Hair follicle dermal papilla cell (primary cell): ENCODE measurements around the gene APOM. TPM values are rescaled to one million over a fixed set of nuclear protein-coding genes. Genes with fewer than 3 reads are reported as not detected.
A peak's percentile ranks its signal among the peaks of the same experiment; 100 is the strongest.

Experiments used
- small RNA-seq: library from RNA; depleted of rRNA; stranded (forward); fragments of <200 nt; gene quantifications from one replicate; pipeline ENCODE3, GENCODE V24; 2012
- total RNA-seq: library from RNA; depleted of rRNA; stranded (reverse); fragments of >200 nt; gene quantifications from 2 replicates; pipeline ENCODE4 v1.2.3, GENCODE V29; 2012

APOM gene
- 0.65 and 1.2 TPM in 2 replicates for total RNA-seq

GRCh38 chr6:31655349-31656237, at the start of gene APOM:
APOM (plus strand) TSS chr6:31655894; CDS start chr6:31655967, 73 bp downstream.

GRCh38 chr6:31614684-31615578, 40.8 kb upstream of the APOM start, which contains the start of gene AIF1:
AIF1 (plus strand) TSS chr6:31615234; CDS start chr6:31615330, 96 bp downstream.

DNA sequence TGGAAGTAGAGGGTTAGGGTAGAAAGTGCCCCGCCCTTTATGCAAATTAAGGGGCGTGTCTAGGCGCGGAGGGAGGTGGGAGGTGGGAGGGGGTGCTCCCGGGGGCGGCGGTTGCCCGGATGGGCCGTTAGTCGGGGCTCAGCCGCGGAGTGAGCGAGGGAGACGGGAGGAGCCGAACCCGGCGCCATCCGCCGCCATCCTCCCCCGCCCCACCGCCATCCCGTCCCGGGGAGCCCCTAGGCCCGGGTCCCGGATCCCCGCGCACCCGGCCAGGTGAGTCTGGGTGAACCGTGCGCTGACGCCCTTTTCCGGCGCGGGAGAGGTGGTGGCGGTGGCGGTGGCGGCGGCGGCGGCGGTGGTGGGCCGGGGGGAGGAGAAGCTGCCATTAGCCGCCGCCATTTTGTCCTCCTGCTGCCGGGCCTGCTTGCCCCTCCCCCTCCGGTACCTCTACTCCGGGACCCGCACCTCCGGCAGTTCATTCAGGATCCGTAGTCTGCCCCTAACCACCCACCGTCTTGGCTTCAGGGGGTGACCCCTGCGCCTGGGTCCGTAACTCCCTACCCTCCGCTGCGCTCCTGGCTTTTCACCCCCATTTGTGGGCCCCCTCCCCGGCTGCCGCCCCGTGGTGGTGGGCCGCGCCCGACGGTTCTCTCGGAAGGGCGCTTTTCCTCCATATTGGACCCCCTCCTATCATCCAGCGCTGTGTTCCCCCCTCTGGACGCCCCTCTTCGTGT, 34.9 kb upstream of the APOM start, which contains the start of gene PRRC2A:
PRRC2A (plus strand) TSS at position 130 of the 734 bp plus-strand sequence. CDS start 2,075 bp downstream, outside the sequence.

DNA sequence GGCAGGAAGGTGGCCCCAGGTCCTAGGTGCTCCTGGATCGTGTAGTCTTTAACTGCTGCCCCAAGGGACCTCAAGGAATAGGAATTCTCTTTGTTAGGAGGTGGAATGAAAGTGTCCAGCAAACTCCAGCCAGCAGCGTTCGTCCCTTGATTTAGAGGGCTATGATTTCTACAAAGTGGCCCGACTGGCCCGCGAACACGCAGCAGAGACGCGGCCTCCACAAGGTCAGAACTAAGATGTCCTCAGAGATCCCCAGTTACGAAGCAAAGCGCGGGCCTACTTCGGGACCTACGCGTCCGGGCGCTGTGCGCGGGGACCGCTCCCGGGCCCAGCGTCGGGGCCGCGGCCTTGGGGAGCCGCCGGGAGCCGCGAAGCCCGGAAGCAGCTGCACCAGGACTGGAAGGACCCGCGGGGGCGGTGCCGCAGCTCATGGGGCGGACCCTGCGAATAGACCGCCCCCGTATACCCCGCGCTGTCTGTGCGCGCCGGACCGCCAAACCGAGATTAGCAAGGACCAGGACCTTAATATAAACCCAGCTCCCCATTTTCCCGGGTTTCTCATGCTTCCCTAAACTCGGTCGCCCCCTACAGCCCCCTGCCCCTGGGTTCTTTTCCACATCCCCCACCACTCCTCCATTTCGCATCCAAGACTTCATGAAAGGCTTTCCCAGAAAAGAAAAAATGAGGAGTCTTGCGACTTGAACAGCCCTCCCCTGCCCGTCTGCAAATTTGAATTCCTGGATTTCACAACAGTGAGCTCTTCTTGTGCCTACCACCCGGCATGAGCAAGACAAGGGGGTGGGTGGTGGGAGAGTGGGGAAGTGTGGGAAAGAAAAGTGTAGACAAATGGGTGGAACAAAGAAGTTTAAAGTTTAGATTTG, 4.9 kb downstream of the APOM start, which contains the start of gene C6orf47:
C6orf47 (minus strand) TSS at position 398 of the 881 bp plus-strand sequence. CDS start 831 bp downstream, outside the sequence.

DNA sequence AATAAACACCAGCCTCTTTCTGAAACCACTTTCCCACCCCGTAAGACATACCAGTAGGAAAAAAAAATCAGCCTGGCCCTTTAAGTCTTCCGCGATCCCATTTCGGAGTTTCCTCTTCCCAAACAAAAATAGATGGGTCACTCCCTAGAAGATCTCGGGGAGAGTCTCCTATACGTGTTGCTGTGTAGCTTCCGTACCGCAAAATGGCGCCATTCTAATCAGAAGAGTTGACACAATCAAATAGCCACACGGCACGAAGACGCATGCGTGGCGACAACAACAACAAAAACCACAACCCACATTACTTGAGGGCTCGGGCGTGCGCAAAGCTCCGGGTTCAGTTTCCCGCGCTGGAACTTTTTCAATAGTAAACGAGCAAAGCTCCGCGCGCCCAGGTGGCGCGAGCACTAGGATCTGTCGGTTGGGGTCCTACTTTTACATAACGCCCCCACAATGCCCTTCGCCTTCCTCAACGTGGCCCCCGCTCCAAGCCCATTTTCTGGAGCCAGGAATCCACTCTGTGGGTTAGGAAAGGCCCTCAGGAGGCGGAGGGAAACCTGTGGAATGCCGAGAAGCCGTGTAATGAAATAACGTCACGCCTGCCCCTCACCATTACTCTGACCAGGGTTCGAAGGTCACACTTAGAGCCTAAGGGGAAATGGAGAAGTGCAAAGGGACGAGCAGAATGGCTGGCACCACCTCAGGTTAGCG, 9.3 kb downstream of the APOM start, which contains the start of gene GPANK1:
GPANK1 (minus strand) TSS at position 208 of the 711 bp plus-strand sequence. CDS start 519 bp downstream, outside the sequence.

DNA sequence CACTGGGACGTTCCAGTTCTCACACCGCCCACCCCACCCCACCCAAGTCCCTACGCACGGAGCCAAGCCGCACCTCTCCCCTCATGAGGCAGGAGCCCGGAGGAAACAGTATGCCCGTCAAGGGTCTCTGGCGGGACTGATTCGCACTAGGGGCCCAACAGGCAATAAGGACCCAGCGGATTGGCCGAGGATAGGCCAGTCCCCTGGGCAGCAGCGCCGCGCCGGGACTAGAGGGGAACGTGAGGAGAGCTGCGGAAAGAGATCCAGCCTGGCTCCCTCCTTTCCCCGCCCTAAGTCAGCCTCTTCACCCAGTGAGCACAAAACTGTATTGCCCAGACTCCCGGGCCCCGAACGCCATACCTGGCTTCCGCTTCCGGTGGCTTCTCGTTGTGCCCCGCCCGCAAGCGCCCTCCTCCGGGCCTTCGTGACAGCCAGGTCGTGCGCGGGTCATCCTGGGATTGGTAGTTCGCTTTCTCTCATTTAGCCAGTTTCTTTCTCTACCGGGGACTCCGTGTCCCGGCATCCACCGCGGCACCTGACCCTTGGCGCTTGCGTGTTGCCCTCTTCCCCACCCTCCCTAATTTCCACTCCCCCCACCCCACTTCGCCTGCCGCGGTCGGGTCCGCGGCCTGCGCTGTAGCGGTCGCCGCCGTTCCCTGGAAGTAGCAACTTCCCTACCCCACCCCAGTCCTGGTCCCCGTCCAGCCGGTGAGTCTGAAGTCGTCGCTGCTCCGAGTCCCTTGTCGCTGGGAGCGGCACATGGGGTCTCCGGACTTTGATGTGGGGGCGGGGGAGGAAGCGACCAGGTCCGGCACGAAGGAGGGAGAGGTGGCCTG, 10.0 kb downstream of the APOM start, which contains the start of gene CSNK2B:
CSNK2B (plus strand) TSS at position 580 of the 836 bp plus-strand sequence. CDS start 752 bp downstream, outside the sequence.

DNA sequence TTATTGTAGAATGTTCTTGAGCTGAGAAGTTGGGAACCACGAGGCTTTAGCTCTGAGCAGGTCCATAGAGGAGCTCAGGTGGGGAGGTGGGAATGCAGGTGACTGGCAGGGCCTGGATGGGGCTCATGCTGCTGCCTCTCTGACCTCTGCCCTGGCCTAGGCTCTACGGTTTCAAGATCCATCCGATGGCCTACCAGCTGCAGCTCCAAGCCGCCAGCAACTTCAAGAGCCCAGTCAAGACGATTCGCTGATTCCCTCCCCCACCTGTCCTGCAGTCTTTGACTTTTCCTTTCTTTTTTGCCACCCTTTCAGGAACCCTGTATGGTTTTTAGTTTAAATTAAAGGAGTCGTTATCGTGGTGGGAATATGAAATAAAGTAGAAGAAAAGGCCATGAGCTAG, 14.0 kb downstream of the APOM start, which contains the start of gene LY6G5B:
LY6G5B (plus strand) TSS at position 301 of the 400 bp plus-strand sequence. CDS start 975 bp downstream, outside the sequence.

DNA sequence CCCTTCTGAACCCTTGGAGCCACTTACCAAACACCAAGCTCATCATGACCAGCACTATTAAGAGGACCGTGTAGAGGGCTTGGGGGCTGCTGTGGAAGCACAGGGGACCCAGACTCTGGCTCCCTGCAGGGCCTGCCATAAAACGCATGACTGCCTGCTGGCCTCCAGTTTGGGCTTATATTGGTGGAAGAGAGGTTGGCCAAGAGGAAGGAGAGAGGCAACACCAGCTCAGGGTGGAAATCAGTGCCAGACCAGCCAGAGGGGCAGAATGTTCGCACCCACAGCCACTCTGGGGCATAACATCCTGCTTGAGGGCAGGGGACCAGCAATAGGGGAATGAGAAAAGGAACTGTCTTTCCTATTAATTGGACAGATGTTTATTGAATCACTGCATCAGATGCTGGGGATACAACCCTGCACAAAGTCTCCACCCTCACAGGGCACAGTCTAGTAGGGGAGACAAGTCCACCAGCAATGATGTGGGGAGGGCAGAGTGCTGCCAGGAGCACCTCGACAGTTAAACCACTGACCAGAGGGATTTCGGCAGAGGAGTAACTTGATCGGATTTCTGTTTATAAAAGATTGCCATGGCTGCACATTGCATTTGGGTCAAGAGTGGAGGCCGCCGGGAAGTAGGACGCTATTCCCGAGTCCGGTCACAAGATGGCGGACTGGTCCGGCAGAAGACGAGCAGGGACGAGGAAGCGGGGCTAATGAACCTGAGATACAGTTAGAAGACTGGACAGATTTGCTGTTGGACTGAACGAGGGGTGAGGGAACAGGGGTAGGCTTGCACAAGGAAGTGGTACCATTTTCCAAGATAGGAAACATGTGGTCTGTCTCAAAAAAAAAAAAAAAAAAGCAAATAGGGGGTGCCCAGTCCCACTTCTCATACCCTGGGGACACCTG, 24.8 kb downstream of the APOM start, which contains the start of gene LY6G5C:
LY6G5C (minus strand) TSS at position 842 of the 909 bp plus-strand sequence; CDS start at position 148, 694 bp downstream.

DNA sequence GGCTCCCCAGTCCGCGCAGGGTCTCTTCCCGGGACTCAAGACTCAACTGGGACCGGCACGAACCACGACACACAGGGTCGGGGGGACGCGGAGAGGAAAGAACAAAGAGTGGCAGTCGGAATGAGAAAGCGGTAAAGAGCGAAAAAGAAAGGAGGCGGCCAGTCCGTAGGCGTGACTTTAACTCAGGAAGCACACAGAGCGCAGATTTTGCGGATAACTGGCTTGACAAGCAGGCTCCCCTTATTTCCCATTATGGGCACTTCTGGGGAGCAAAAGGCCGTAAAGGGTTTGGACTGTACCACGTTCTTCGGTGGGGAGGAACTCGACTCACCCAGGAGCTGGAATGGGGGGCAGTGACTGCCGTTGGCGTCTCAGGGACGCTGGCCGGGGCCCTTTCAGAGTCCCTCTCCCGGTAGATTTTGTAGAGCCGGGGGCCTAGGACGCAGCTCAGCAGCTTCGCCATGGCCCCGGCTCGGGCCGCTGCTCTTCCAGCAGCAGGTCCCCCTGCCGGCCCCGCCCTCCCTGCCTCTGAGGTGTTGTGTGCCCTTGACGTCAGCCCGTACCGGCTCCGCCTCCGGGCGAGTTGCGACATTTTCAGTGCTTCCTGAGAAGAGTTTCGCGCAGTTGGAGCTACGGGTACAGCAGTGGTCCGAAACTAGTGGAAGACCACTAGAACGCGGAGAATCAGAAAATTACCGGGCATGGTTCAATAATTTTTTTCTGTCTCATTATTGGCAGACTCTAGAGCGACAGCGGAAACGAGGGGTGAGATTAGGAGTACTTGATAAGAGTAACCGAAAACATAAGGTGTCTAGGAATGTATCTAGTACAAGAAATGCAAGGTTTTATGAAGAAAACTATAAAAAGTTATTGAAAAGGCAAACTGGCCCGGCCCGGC, 47.4 kb downstream of the APOM start, which contains the start of gene ABHD16A:
ABHD16A (minus strand) TSS at position 506 of the 898 bp plus-strand sequence; CDS start at position 463, 43 bp downstream.

GRCh38 chr6:31706599-31706998, 50.9 kb downstream of the APOM start, which contains the start of gene LY6G6F:
LY6G6F (plus strand) TSS chr6:31706866; CDS start chr6:31706907, 41 bp downstream.

Small RNAs within 50 kb of the gene (small RNA-seq; reads per million reads assigned to genes)
- not detected for gene MIR4646
- not detected for gene MIR6832
- not detected for gene RF00019
- 186 reads per million, percentile 99 among the genes with 10 or more reads in this experiment for gene SNORA38
- gene UQCRHP1: not detected

Other genes with a start within 250 kb of the APOM start
- gene MICB, start 157.7 kb upstream of the APOM start, total RNA-seq: 12.9 and 15.9 TPM in 2 replicates
- gene MCCD1, start 126.9 kb upstream of the APOM start, total RNA-seq: not detected in 2 replicates
- 309 and 338 TPM in 2 replicates for gene DDX39B, start 113.9 kb upstream of the APOM start, total RNA-seq
- gene ATP6V1G2, start 109.3 kb upstream of the APOM start, total RNA-seq: 3.4 and 5.7 TPM in 2 replicates
- 23.2 and 33.2 TPM in 2 replicates for gene NFKBIL1, start 108.3 kb upstream of the APOM start, total RNA-seq
- not detected in 2 replicates for gene LTA, start 83.6 kb upstream of the APOM start, total RNA-seq
- 0.16 TPM in 1 of 2 replicates, not detected in the other for gene TNF, start 80.3 kb upstream of the APOM start, total RNA-seq
- not detected in 2 replicates for gene LTB, start 73.5 kb upstream of the APOM start, total RNA-seq
- not detected in 2 replicates for gene LST1, start 69.6 kb upstream of the APOM start, total RNA-seq
- not detected in 2 replicates for gene NCR3, start 62.9 kb upstream of the APOM start, total RNA-seq
- gene AIF1, start 40.7 kb upstream of the APOM start, total RNA-seq: not detected in 2 replicates
- 85.5 and 86.8 TPM in 2 replicates for gene PRRC2A, start 35.2 kb upstream of the APOM start, total RNA-seq
- gene BAG6, start 3.2 kb upstream of the APOM start, total RNA-seq: 203 and 221 TPM in 2 replicates
- 24.4 and 24.5 TPM in 2 replicates for gene C6orf47, start 4.9 kb downstream of the APOM start, total RNA-seq
- 18.5 and 18.8 TPM in 2 replicates for gene GPANK1, start 9.1 kb downstream of the APOM start, total RNA-seq
- 117 and 141 TPM in 2 replicates for gene CSNK2B, start 10.2 kb downstream of the APOM start, total RNA-seq
- 6.3 and 8.4 TPM in 2 replicates for gene LY6G5B, start 14.1 kb downstream of the APOM start, total RNA-seq
- gene LY6G5C, start 25.2 kb downstream of the APOM start, total RNA-seq: 0.16 TPM in 1 of 2 replicates, not detected in the other
- 32.8 and 40.7 TPM in 2 replicates for gene ABHD16A, start 47.4 kb downstream of the APOM start, total RNA-seq
- not detected in 2 replicates for gene LY6G6F, start 51.0 kb downstream of the APOM start, total RNA-seq
- gene LY6G6D, start 59.5 kb downstream of the APOM start, total RNA-seq: not detected in 2 replicates
- not detected in 2 replicates for gene LY6G6C, start 65.9 kb downstream of the APOM start, total RNA-seq
- gene MPIG6B, start 67.5 kb downstream of the APOM start, total RNA-seq: not detected in 2 replicates
- 62.3 and 78.3 TPM in 2 replicates for gene DDAH2, start 73.4 kb downstream of the APOM start, total RNA-seq
- gene CLIC1, start 80.6 kb downstream of the APOM start, total RNA-seq: 499 and 664 TPM in 2 replicates
- gene MSH5, start 84.1 kb downstream of the APOM start, total RNA-seq: 9.6 and 11.7 TPM in 2 replicates
- 0.61 TPM in 1 of 2 replicates, not detected in the other for gene SAPCD1, start 106.8 kb downstream of the APOM start, total RNA-seq
- gene VWA7, start 121.4 kb downstream of the APOM start, total RNA-seq: under 0.01 and 0.97 TPM in 2 replicates
- gene VARS1, start 139.9 kb downstream of the APOM start, total RNA-seq: 48.5 and 60.0 TPM in 2 replicates
- gene LSM2, start 151.1 kb downstream of the APOM start, total RNA-seq: 15.1 and 19.4 TPM in 2 replicates
- 0.73 and 0.97 TPM in 2 replicates for gene HSPA1L, start 159.4 kb downstream of the APOM start, total RNA-seq
- gene HSPA1A, start 159.6 kb downstream of the APOM start, total RNA-seq: 148 and 178 TPM in 2 replicates
- gene HSPA1B, start 171.8 kb downstream of the APOM start, total RNA-seq: 149 and 152 TPM in 2 replicates
- 74.3 and 76.3 TPM in 2 replicates for gene NEU1, start 206.9 kb downstream of the APOM start, total RNA-seq
- not detected in 2 replicates for gene SLC44A4, start 223.1 kb downstream of the APOM start, total RNA-seq
- 55.6 and 57.8 TPM in 2 replicates for gene EHMT2, start 241.8 kb downstream of the APOM start, total RNA-seq
- gene ZBTB12, start 246.2 kb downstream of the APOM start, total RNA-seq: 2.3 and 4.4 TPM in 2 replicates